ENCODE data around the gene SNX7.

DNA sequence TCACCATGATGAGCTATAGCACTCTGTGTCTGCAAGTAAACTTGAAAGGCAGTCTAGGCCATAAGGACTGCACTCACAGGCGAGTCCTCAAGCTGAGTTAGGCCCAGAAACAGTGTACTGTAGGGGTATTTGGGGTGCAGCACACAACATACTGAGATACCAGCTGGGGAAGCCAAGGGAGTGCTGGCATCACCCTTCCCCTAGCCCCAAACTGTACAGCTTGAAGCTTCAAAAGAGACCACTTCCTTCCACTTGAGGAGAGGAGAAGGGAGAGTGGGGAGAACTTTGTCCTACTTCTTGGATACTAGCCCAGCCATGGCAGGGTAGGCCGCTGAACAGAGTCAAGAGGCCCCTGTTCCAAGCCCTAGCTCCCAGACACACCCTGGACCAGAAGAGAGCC lies 24.2 kb upstream of the SNX7 start:
- TF ChIP-seq POLR2AphosphoS5 (IDR thresholded peaks at IDR 0.05; ENCODE audit: borderline replicate concordance, low read depth, low read length) (no peak), EZH2 (IDR thresholded peaks at IDR 0.05) (no peak)

Data from SK-N-MC (cell line).